ENCODE results near the gene EP300. TPM values are rescaled to one million over a fixed set of nuclear protein-coding genes. Genes with fewer than 3 reads are reported as not detected.

EP300 gene
- total and polyA plus RNA-seq, 4 donors = 14.9 to 177 (median 44.4) TPM

GRCh38 chr22:41181349-41182241 is 89.2 kb downstream of the EP300 start:
- WGBS, 2 donors = 69 to 71% methylated on average over 15 of the region's 15 CpGs
- Histone ChIP-seq H3K4me3 (no peak overlapping the region), H3K9ac (ENCODE audit: insufficient read depth in 1 of 2, low read length in 2 of 2) (no peak overlapping the region), H3K27me3 (ENCODE audit: control insufficient read depth in 3 of 3, insufficient read depth in 3 of 3, low read length in 2 of 3) (no peaks in the 10 kb centered on the region), H3K4me1 (ENCODE audit: control insufficient read depth in 5 of 5, insufficient read depth in 5 of 5, low read length in 5 of 5) (peaks cover 0 to 2% (median 0%) of the 10 kb centered on the region in 5 donors), H3K36me3 (ENCODE audit: control insufficient read depth in 4 of 4, insufficient read depth in 4 of 4, low read length in 4 of 4) (peaks cover 2 to 36% (median 28%) of the 10 kb centered on the region in 4 donors), H3K9me3 (ENCODE audit: control insufficient read depth in 4 of 4, insufficient read depth in 3 of 4, low read length in 3 of 4) (no peaks in the 10 kb centered on the region), H3K27ac (ENCODE audit: low read depth in 1 of 2, low read length in 1 of 2) (peak overlapping the region in 1 of 2 donors; percentile 15)
- TF ChIP-seq CTCF (IDR thresholded peaks at IDR 0.05; ENCODE audit: control extremely low read depth, extremely low read depth) = no peak
- peak; percentile 68 for ATAC-seq (ENCODE audit: insufficient read depth, low FRiP score)
- DNase-seq = no peak

DNA sequence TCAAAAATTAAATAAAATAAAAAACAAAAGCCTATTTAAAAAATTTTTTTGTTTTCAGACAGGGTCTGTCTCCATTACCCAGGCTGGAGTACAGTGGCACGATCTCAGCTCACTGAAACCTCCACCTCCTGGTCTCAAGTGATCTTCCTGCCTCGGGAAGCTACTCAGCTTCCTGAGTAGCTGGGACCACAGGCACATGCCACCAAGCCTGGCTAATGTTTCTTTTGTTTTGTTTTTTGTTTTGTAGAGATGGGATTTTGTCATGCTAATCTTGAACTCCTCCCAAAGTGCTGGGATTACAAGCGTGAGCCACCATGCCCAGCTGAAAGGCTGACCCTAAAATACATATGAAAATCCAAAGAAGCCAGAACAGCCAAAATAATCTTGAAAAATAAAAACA is 92.3 kb downstream of the EP300 start:
- ATAC-seq (ENCODE audit: insufficient read depth, low FRiP score) = no peak
- H3K4me1 ChIP-seq (ENCODE audit: control insufficient read depth in 5 of 5, insufficient read depth in 5 of 5, low read length in 5 of 5) = peaks cover 0 to 2% (median 0%) of the 10 kb centered on the region in 5 donors
- H3K27me3 ChIP-seq (ENCODE audit: control insufficient read depth in 3 of 3, insufficient read depth in 3 of 3, low read length in 2 of 3) = no peaks in the 10 kb centered on the region
- H3K9me3 ChIP-seq (ENCODE audit: control insufficient read depth in 4 of 4, insufficient read depth in 3 of 4, low read length in 3 of 4) = no peaks in the 10 kb centered on the region
- DNase-seq = no peak
- no peak overlapping the region for H3K9ac ChIP-seq (ENCODE audit: insufficient read depth in 1 of 2, low read length in 2 of 2)
- 41% methylated on average over 3 of the region's 3 CpGs for WGBS, 2 donors
- H3K36me3 ChIP-seq (ENCODE audit: control insufficient read depth in 4 of 4, insufficient read depth in 4 of 4, low read length in 4 of 4) = peaks cover 0 to 13% (median 6%) of the 10 kb centered on the region in 4 donors
- H3K4me3 ChIP-seq = no peak overlapping the region
- no peak for TF ChIP-seq CTCF (IDR thresholded peaks at IDR 0.05; ENCODE audit: control extremely low read depth, extremely low read depth)
- H3K27ac ChIP-seq (ENCODE audit: low read depth in 1 of 2, low read length in 1 of 2) = no peak overlapping the region

DNA sequence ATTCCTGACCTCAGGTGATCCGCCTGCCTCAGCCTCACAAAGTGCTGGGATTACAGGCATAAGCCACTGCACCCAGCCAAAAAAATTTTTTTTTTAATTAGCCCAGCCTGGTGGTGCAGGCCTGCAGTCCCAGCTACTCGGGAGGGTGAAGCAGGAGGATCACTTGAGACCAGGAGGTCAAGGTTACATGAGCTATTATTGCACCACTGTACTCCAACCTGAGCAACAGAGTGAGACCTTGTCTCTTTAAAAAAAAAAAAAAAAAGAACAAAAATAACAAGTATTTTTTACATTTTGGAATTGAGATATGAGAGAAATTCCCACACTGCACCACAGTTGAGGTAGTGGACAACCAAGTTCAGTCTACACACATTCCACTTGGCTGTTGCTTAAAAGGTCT is 99.1 kb downstream of the EP300 start:
- no peak overlapping the region for H3K9ac ChIP-seq (ENCODE audit: insufficient read depth in 1 of 2, low read length in 2 of 2)
- 87 to 93% methylated on average over 2 of the region's 2 CpGs for WGBS, 2 donors
- H3K27me3 ChIP-seq (ENCODE audit: control insufficient read depth in 3 of 3, insufficient read depth in 3 of 3, low read length in 2 of 3) = no peaks in the 10 kb centered on the region
- DNase-seq (no peak), ATAC-seq (ENCODE audit: insufficient read depth, low FRiP score) (no peak)
- no peak overlapping the region for H3K27ac ChIP-seq (ENCODE audit: low read depth in 1 of 2, low read length in 1 of 2)
- no peaks in the 10 kb centered on the region for H3K9me3 ChIP-seq (ENCODE audit: control insufficient read depth in 4 of 4, insufficient read depth in 3 of 4, low read length in 3 of 4)
- H3K4me3 ChIP-seq = no peak overlapping the region
- no peak for TF ChIP-seq CTCF (IDR thresholded peaks at IDR 0.05; ENCODE audit: control extremely low read depth, extremely low read depth)
- H3K36me3 ChIP-seq (ENCODE audit: control insufficient read depth in 4 of 4, insufficient read depth in 4 of 4, low read length in 4 of 4) = no peaks in the 10 kb centered on the region
- no peaks in the 10 kb centered on the region for H3K4me1 ChIP-seq (ENCODE audit: control insufficient read depth in 5 of 5, insufficient read depth in 5 of 5, low read length in 5 of 5)
